GM19324 (cell line): ENCODE results near the gene YES1.
"Not testable (repeated sequence)": the region's sequence is repeated elsewhere in the genome, so short reads cannot be mapped to it uniquely, and the experiment has no call there.

ENCODE experiments used
- ATAC-seq: cut with Tn5 transposase; IDR thresholded peaks from one replicate; pipeline ENCODE4 v1.9.1; 2021; ENCODE audit warnings: mild to moderate bottlenecking, moderate library complexity; ENCODE audit not compliant: unreplicated experiment, low FRiP score

Gene YES1

DNA sequence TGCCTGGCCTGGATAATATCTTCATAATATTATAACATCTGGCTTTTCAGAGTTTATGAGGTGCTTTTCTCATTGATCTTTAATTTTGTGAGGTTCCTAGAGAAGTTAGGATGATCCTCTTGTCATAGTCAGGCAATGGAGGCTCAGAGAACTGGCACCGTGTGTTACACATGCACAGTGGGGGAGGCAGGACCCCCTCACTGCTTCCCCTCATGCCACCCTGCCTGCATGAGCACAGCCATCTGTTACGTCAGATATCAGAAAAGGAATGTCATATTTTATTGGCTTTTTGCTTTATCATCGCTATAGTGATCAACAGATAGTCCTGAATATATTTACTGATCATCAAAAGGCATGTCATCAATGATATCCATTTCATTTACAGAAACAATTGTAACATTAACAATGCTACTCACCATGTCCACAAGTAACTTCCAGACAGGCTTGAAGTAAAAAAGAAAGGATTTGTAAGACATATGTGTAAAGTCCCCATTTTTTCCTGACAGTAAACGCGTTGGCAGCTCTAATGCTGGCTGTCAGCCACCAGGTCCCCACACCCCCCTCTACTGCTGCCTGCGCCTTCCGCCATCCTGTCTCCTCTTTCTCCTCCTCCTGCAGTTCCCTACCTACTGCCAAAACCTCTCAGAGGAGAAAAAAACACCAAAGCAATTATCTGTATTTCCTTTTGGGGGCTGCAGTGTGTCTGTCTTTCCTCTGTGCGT, 118.4 kb downstream of the YES1 start:
- no peak for ATAC-seq

DNA sequence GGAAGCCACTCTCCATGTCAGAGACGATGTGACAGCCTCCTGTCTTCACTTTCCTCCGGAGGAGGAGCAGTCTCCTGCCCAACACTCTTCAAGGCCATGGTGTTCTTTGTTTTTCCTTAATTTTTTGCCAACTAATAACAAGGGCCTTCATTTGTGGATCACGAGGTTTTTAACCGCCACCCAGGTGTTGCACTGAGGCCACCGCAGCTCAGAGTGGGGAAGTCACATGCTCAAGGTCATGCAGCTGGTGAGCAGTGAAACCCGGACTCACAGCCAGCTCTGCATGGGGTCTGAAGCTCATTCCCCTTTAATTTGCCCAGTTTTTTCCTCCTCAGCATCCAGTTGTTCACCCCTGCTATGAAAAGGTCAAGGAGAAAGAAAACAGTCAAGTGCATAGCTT, 119.2 kb downstream of the YES1 start:
- ATAC-seq = no peak

DNA sequence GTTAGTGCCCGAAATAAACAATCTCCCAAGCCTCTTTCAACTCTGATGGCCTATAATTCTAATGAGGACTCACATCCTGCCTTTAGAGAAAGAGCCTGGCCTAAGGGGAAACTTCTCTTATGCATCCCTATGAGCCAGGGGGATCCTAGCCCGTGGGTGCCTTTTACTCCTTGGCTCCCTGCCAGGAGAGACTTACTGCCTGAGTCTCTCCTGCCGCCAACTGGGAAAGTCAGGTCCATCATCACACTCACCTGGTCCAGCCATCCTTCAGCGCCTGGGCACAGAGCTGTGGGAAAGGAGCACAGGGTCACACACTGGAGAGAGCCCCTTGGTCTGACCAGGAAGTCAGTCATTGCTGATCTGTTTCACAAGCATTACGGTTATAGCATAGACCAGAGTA, 123.7 kb downstream of the YES1 start:
- ATAC-seq = no peak

DNA sequence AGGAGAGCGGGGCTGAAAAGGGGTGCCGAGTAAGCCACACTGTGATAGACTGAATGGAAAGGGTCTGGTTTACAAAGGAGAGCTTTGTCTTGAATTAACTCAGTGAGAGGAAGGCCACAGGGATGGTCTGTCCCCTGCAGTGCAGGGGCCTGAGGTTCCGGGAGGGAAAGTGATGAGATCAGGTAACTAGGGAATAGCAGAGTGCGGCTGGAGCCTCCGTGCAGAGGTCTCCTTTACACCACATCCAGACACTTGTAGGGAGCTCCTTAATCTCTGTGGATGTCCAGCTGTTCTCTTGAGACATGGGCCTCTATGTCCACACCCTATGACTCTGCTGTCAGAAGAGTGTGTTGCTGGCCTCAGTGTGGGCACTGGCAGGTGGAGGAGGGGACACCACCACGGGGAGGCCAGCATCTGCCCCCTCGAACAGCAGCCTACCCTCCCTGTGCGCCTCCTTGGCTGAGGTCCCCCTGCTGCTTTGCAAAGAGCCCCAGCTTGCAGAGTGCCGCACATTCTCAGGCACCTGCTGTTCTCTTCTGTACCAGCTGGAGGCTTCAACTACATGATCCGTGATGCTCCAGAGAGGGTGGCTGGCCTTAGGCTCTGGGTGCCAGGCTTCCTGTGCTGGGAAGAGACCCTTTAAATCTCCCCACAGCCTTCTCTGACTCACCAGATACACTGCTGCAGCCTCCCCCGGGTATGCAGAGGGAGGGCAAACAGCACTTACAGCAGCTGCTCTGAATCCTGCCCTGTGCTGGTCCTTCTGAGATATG, 125.5 kb downstream of the YES1 start:
- ATAC-seq = no peak

DNA sequence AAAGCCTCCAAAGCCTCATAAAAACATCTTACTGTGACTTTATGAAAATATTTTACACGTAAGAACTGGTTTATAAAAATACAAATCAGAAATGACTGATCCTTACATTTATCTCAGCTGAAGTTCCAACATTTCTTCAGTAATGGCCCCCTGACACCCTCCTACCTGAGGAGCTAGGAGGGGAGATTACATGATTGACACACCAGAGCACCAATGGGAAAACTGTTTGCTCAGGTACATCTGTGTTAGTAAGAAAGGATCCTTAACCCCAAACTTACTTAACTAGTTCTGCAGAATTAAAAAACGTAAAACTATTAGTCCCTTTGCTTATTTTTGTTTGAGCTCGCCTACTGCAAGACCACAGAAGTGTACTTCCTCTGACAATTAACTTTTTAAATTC, 126.6 kb downstream of the YES1 start:
- ATAC-seq = no peak

DNA sequence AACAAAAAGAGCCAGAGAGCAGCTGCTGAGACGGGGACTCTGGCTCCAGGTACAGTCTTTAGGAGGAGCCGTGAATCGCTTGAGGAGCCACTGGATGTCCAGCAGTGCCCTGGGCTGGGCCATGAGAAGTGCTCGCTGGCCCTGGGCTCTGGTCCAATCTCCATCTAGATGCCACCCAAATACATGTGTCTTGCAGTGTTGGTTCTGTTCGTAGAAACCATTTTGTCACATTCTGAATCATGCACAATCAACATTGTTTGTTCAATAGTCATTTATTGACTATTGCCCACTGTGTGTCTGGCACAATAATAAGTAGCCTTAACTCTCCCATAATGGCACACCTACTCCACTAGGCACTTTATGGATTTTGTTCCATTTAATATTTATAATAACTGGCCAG, 128.5 kb downstream of the YES1 start:
- no peak for ATAC-seq

DNA sequence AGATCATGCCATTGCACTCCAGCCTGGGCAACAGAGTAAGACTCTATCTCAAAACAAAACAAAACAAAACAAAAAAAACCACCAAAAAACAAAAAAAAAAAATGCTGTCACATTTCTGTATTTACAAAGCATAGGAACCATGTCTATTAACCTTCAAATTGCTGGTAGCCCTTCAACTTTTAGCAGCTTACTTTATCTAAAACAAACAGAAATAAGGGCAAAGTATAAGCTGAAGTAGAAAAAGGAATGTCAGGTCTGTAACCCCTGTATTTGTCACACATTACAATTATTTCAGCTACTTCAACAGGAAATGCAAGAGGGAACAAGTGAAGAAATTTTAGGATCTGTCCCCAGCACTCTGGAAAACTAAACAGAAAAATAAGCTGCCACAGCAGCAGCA, 129.2 kb downstream of the YES1 start:
- no peak for ATAC-seq

DNA sequence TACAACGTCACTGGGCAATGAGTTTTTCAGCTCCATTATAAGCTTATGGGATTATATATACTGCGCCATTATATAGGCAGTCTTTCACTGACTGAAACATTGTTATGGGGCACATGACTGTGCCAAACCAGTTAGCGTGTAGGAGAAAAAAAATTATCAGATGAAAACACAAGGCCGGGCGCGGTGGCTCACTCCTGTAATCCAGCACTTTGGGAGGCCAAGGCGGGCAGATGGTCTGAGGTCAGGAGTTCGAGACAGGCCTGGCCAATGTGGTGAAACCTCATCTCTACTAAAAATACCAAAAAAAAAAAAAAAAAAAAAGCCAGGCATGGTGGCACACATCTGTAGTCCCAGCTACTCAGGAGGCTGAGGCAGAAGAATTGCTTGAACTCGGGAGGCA, 129.6 kb downstream of the YES1 start:
- ATAC-seq = not testable (repeated sequence)

DNA sequence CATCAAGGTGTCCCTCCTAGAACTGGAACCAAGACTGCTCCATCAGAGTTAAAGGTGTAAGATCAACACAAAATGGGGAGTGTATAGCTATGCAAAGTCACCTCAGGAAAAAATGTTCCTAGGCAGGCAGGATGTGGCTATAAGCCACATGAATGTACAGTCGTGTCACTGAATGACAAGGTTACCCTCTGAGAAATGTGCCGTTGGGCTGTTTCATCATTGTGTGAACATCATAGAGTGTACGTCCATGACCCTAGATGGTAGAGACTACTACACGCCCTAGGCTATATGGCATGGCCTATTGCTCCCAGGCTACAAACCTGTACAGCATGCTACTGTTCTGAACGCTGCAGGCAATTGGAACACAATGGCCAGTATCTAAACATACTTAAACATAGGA, 130.1 kb downstream of the YES1 start:
- ATAC-seq = no peak

DNA sequence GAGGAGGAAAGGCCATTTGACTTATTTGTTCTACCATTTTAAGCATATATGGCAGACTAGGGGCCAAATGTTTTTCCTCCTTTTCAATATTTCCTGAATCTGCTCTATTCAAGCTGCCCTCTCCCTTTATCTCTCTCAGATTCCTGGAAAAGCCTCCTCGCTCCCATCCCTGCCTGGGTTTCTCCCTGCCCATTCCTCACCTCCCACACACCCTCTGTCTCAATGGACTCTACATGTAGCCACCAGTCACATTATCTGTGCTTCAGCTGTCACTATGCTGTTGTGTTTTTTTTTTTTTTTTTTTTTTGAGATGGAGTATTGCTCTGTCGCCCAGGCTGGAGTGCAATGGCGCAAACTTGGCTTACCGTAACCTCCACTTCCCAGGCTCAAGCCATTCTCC, 131.7 kb downstream of the YES1 start:
- ATAC-seq = no peak

DNA sequence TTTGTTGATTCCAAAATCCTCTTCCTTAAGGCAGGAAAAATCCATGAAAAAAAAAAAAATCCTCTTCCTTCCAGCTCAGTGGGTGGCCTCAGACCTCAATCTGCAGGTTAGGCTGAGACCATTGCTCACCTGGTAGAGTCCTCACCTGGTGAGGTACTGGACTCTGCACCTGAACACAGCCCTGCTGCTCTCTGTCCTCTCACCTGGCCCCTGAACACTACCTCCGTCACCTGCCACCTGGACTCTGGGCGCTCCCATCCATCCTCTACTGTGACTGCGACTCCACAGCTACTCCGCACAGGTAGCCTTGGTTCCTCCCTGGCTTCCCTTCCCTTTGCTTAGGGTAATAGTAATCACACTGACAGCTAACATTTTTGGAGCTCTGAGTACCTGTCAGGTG, 132.5 kb downstream of the YES1 start:
- ATAC-seq = no peak

DNA sequence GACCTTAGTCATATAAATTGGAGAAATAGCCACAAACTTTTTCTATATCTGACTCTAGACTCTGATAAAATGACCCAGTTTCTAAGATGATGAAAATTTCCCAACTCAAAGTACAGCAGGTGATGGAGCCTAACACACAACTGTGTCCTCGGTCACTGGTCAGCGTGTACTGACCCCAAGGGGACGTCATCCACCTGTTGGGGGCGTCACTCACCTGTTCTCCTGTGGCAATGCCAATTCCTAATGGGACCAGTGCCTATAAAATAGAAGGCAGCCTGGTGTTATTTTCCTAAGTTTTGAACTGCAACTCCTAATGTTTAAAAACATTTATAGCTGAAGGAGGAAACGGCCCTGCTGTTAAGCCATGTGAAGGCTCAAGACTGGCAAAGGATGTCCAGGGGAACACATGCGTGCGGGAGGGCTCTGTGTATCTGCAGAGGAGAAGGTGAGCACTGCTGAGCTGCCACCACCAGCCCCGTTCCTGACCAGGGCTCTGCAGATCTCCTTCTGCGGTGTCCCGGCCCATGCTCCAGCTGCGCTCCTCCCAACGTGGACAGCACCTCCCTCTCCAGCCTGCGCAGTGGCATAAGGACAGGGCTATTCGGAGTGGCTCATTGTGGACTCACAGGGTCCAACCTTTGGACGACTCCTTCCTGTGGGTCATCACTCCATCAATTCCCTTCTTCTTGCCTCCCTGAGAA, 133.4 kb downstream of the YES1 start:
- ATAC-seq = no peak

DNA sequence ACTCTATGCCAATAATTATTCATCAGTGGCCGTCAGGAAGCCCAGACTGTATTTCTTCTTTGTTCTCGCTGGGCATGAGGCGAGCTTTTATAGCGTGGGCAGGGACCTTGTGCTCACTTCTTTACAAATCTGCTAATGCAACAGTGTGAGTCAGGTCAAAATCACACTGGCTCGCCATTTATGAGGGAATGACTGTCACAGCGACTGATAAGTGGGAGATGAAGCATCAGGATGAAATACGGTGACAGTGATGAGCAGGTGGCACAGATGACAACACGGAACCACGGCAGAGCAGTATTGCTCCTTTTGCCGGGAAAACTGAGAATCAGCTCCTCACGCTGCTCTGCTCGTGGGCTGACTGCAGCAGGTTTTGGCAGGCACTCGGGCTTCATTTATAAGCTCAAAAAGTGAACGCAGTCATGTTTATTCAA, 134.1 kb downstream of the YES1 start:
- no peak for ATAC-seq

DNA sequence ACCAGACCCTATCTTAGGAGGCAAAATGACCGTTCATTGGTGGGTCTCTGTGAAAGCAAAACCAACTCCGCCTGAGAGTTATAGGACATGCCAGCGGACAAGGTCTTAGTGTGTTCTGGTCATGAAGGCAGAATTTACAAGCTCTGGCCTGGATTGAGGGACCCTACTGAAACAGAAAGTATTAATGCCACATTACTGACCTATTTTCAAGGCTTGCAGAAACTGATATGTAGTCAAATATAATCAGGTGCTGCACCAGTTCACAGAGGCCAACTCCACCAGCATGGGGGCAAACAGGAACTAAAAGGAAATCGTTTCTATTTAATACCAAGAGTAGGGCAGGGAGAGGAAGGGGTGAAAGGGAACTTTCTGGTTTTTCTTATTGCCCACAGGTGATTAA, 134.9 kb downstream of the YES1 start:
- ATAC-seq = peak; percentile 70

DNA sequence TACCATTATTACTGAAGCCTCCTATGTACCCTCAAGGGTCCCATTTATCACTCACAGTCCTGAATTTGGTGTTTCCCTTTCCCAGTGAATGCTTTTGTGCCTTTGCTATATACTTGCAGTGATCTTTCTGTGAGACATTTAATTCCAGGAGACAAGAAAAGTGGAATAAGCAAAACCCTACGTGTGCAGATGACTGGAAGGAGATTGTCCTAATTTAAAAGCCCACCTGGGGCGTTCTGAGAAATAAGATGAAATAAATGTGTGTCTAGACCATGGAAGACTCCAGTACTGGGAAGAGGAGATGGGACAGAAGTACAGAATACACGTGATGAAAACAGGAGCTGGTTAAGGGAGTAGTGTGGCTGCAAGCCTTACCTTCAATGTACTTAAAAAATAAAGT, 135.3 kb downstream of the YES1 start:
- no peak for ATAC-seq

DNA sequence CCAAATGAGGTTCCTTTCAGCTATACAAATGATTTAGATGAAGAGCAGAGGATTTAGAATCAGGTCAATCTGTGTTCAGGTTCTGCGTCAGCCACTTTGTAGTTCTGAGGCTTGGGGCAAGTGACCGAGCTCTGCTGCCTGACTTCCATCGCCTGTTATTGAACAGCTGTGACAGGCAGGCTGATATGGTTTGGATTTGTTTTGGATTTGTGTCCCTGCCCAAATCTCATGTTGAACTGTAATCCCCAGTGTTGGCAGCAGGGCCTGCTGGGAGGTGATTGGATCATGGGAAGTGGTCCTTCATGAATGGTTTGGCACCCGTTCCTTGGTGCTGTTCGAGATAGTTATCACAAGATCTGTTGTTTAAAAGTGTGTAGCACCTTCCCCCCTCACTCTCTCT, 136.0 kb downstream of the YES1 start:
- no peak for ATAC-seq

DNA sequence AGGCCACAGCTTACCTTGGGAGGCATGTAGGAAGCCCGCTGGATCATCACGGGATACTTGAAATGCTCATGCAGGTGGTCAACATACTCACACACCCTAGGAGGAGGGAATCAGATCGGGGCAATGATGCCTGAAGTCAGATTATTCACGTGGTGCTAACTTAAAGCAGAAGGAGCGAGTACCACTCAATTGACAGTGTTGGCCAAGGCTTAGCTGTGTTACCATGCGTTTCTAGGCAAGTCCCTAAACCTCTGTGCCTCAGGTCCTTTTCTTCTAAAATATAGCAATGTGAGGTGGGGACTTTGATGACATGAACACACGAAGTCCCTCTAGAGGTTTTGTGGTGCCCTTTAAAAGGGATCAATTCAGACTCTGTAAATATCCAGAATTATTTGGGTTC, 136.7 kb downstream of the YES1 start:
- ATAC-seq = no peak

DNA sequence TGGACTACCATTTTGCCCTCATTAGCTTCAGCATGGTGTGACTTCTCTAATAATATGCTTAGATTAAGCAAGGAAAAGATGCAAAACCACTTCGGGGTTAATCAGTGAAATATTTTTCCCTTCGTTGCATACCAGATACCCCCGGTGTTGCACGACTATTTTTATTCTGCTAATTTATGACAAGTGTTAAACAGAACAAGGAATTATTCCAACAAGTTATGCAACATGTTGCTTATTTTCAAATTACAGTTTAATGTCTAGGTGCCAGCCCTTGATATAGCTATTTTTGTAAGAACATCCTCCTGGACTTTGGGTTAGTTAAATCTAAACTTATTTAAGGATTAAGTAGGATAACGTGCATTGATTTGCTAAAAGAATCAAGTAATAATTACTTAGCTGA, 138.3 kb downstream of the YES1 start:
- no peak for ATAC-seq

DNA sequence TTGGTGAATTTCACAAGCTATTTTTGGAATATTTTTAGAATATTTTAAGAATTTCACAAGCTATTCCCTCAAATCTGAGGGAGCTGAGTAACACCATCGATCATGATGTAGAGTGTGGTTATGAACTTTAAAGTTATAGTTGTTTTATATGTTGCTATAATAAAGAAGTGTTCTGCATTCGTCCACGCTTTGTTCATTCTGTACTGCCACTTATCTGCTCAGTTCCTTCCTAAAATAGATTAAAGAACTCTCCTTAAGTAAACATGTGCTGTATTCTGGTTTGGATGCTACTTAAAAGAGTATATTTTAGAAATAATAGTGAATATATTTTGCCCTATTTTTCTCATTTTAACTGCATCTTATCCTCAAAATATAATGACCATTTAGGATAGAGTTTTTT, 138.7 kb downstream of the YES1 start:
- ATAC-seq = no peak
